ENCODE data around the gene NLGN3. TPM values are rescaled to one million over a fixed set of nuclear protein-coding genes. Genes with fewer than 3 reads are reported as not detected.

Gene NLGN3
- total RNA-seq, 2 experiments from 2014 or later: 0.74 to 0.83 TPM

DNA sequence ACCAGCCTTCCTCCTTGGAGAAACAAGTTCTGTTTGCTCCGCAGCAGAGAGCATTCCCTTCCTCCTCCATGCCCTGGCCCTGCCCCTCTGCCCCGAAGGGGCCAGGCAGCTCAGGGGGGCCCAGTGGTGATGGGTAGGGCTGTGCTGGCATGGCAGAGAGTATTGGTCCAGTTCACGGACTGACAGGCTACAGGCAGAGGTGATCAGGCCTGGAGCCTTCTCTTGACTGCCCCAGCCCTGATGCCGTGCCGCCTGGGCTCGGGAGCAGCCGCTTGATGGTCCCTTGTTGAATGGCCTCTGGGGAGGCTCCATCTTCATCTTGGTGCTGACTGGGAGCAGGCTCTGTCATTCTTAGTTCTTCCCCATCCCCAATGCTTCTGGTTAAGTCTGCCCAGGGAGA is 9.6 kb downstream of the NLGN3 start:
- Mint-ChIP-seq H3K27me3 (ENCODE audit: low read depth) (no peaks in the 10 kb centered on the region), H3K36me3 (ENCODE audit: low read depth) (no peaks in the 10 kb centered on the region), H3K27ac (no peak overlapping the region), H3K4me1 (ENCODE audit: low read depth) (peaks cover 3% of the 10 kb centered on the region), H3K4me3 (no peak overlapping the region), H3K9me3 (ENCODE audit: insufficient read depth) (no peaks in the 10 kb centered on the region)
- DNase-seq (no peak), ATAC-seq (no peak)
- ChIA-PET POLR2A (no interaction called here), CTCF (no interaction called here)

GRCh38 chrX:71154641-71155040 is 10.0 kb downstream of the NLGN3 start:
- peaks cover 7% of the 10 kb centered on the region for H3K4me1 Mint-ChIP-seq (ENCODE audit: low read depth)
- ATAC-seq: no peak
- no peak for DNase-seq
- ChIA-PET CTCF (no interaction called here), POLR2A (no interaction called here)
- H3K9me3 Mint-ChIP-seq (ENCODE audit: insufficient read depth): no peaks in the 10 kb centered on the region
- H3K27ac Mint-ChIP-seq: no peak overlapping the region
- H3K36me3 Mint-ChIP-seq (ENCODE audit: low read depth): no peaks in the 10 kb centered on the region
- no peak overlapping the region for H3K4me3 Mint-ChIP-seq
- H3K27me3 Mint-ChIP-seq (ENCODE audit: low read depth): no peaks in the 10 kb centered on the region

DNA sequence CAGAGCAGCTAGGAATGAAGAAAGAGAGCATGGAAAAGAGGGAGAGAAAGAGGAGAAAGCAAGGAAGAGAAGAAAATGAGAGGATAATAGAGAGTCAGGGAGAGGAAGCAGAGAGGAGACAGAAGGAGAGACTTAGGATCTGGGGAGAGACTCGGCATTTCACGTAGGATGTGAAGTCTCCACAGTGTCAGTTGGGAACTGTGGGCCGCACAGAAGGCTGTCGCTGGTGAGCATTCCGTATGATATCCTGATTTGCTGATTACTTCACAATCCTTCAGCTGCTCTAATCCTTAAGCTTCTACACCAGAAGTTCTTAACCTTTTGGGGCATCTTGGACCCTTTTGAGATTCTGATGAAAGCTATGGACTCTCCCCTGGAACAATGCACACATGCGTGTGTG is 14.0 kb downstream of the NLGN3 start:
- CTCF ChIA-PET: interaction anchor here (0.6 kb wide), 1 partner anchor 86 kb away, joined by 3 read pairs; no protein-coding TSS in a partner anchor
- no peak for DNase-seq
- no peak overlapping the region for H3K27ac Mint-ChIP-seq
- H3K4me1 Mint-ChIP-seq (ENCODE audit: low read depth): peaks cover 7% of the 10 kb centered on the region
- H3K9me3 Mint-ChIP-seq (ENCODE audit: insufficient read depth): no peaks in the 10 kb centered on the region
- POLR2A ChIA-PET: no interaction called here
- ATAC-seq: no peak
- no peaks in the 10 kb centered on the region for H3K27me3 Mint-ChIP-seq (ENCODE audit: low read depth)
- H3K36me3 Mint-ChIP-seq (ENCODE audit: low read depth): peaks cover 2% of the 10 kb centered on the region
- no peak overlapping the region for H3K4me3 Mint-ChIP-seq

- Mint-ChIP-seq H3K9me3 (ENCODE audit: insufficient read depth) (no peaks in the 10 kb centered on the region), H3K4me1 (ENCODE audit: low read depth) (peaks cover 7% of the 10 kb centered on the region), H3K36me3 (ENCODE audit: low read depth) (peaks cover 4% of the 10 kb centered on the region), H3K4me3 (no peak overlapping the region), H3K27ac (no peak overlapping the region), H3K27me3 (ENCODE audit: low read depth) (no peaks in the 10 kb centered on the region)
- no peak for DNase-seq
- ATAC-seq: no peak
- ChIA-PET POLR2A (no interaction called here), CTCF (interaction anchor here (0.6 kb wide), 1 partner anchor 87 kb away, joined by 3 read pairs; no protein-coding TSS in a partner anchor)
Measured at GRCh38 chrX:71159335-71159734, 14.7 kb downstream of the NLGN3 start.

- H3K27ac Mint-ChIP-seq: no peak overlapping the region
Measured at GRCh38 chrX:71160475-71160874, 15.8 kb downstream of the NLGN3 start.

DNA sequence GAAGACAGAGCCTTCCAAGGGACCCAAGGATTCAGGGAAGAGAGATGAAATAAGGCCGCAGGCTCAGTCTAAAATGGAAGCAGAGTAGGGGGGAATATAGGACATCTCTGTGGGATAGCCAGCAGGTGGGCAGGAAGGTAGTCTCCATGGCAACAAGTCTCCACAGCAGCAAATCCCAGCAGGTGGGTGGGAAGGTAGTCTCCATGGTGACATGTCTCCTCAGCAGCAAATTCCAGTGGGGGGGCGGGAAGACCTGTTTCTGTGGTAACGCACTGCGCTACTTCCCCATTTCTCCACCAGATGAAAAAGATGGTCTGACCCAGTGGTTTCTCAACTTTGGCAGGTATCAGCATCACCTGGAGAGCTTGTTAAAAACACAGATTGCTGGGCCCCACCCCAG is 18.3 kb downstream of the NLGN3 start:
- no peaks in the 10 kb centered on the region for H3K27me3 Mint-ChIP-seq (ENCODE audit: low read depth)
- DNase-seq: no peak
- H3K27ac Mint-ChIP-seq: no peak overlapping the region
- peaks cover 4% of the 10 kb centered on the region for H3K36me3 Mint-ChIP-seq (ENCODE audit: low read depth)
- ATAC-seq: no peak
- no peaks in the 10 kb centered on the region for H3K9me3 Mint-ChIP-seq (ENCODE audit: insufficient read depth)
- peaks cover 7% of the 10 kb centered on the region for H3K4me1 Mint-ChIP-seq (ENCODE audit: low read depth)
- ChIA-PET CTCF (interaction anchor here (1.1 kb wide), 1 partner anchor 34 kb away, joined by 3 read pairs; no protein-coding TSS in a partner anchor), POLR2A (no interaction called here)
- H3K4me3 Mint-ChIP-seq: no peak overlapping the region

More at GRCh38 chrX:71160475-71160874, 15.8 kb downstream of the NLGN3 start:
- H3K36me3 Mint-ChIP-seq (ENCODE audit: low read depth): peaks cover 4% of the 10 kb centered on the region
- H3K4me3 Mint-ChIP-seq: no peak overlapping the region
- no peaks in the 10 kb centered on the region for H3K27me3 Mint-ChIP-seq (ENCODE audit: low read depth)
- H3K9me3 Mint-ChIP-seq (ENCODE audit: insufficient read depth): no peaks in the 10 kb centered on the region
- POLR2A ChIA-PET: no interaction called here
- H3K4me1 Mint-ChIP-seq (ENCODE audit: low read depth): peaks cover 7% of the 10 kb centered on the region
- ATAC-seq (no peak), DNase-seq (no peak)
- CTCF ChIA-PET: no interaction called here

DNA sequence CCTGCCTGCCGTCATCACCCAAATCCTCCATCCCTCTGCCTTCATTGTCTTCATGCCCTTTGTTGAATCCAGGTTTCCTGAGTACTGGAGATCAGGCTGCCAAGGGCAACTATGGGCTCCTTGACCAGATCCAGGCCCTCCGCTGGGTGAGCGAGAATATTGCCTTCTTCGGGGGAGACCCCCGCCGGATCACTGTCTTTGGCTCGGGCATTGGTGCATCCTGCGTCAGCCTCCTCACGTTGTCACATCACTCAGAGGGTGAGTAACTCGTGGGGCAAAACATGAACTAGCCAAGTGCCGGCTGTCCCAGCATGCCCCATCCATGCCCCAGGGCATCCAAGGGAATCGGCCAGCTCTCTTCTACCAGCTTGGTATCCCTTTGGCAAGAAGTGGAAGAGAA is 19.4 kb downstream of the NLGN3 start:
- no peaks in the 10 kb centered on the region for H3K9me3 Mint-ChIP-seq (ENCODE audit: insufficient read depth)
- no peak overlapping the region for H3K27ac Mint-ChIP-seq
- ChIA-PET POLR2A (no interaction called here), CTCF (no interaction called here)
- ATAC-seq (no peak), DNase-seq (no peak)
- no peak overlapping the region for H3K4me3 Mint-ChIP-seq
- no peaks in the 10 kb centered on the region for H3K27me3 Mint-ChIP-seq (ENCODE audit: low read depth)
- peaks cover 4% of the 10 kb centered on the region for H3K4me1 Mint-ChIP-seq (ENCODE audit: low read depth)
- H3K36me3 Mint-ChIP-seq (ENCODE audit: low read depth): peaks cover 4% of the 10 kb centered on the region

DNA sequence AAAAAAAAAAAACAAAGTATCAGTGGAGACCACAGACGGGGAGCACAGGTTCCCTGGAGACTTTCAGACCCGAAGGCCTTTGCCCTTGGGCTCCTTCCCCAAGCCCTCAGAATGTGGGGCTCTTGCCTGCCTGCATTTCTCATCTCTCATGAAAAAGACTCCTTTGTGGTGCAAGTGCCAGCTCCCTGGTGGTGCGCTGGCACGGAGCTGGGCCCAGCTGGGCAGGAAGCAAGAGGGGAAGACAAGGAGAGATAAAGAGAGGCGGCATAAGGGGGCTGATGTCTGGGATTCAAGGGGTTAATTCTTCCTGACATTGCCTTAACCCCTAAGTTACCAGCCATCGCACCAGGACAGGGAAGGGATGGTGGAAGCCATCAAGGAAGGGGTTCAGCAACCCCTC is 21.8 kb downstream of the NLGN3 start:
- no peak overlapping the region for H3K4me3 Mint-ChIP-seq
- no peaks in the 10 kb centered on the region for H3K9me3 Mint-ChIP-seq (ENCODE audit: insufficient read depth)
- peaks cover 4% of the 10 kb centered on the region for H3K36me3 Mint-ChIP-seq (ENCODE audit: low read depth)
- H3K27ac Mint-ChIP-seq: no peak overlapping the region
- no peaks in the 10 kb centered on the region for H3K27me3 Mint-ChIP-seq (ENCODE audit: low read depth)
- POLR2A ChIA-PET: no interaction called here
- CTCF ChIA-PET: no interaction called here
- peaks cover 2% of the 10 kb centered on the region for H3K4me1 Mint-ChIP-seq (ENCODE audit: low read depth)
- DNase-seq (no peak), ATAC-seq (no peak)

DNA sequence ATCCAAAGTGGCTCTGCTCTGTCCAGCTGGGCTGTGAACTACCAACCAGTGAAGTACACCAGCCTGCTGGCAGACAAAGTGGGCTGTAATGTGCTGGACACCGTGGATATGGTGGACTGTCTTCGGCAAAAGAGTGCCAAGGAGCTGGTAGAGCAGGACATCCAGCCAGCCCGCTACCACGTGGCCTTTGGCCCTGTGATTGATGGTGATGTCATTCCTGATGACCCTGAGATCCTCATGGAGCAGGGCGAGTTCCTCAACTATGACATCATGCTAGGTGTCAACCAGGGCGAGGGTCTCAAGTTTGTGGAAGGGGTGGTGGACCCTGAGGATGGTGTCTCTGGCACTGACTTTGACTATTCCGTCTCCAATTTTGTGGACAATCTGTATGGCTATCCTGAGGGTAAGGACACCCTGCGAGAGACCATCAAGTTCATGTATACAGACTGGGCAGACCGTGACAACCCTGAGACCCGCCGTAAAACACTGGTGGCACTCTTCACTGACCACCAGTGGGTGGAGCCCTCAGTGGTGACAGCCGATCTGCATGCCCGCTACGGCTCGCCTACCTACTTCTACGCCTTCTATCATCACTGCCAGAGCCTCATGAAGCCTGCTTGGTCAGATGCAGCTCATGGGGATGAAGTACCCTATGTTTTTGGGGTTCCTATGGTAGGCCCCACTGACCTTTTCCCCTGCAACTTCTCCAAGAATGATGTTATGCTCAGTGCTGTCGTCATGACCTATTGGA is 22.6 kb downstream of the NLGN3 start:
- peaks cover 6% of the 10 kb centered on the region for H3K4me1 Mint-ChIP-seq (ENCODE audit: low read depth)
- ATAC-seq (no peak), DNase-seq (no peak)
- H3K27me3 Mint-ChIP-seq (ENCODE audit: low read depth): no peaks in the 10 kb centered on the region
- POLR2A ChIA-PET: no interaction called here
- H3K4me3 Mint-ChIP-seq: no peak overlapping the region
- peaks cover 4% of the 10 kb centered on the region for H3K36me3 Mint-ChIP-seq (ENCODE audit: low read depth)
- no peaks in the 10 kb centered on the region for H3K9me3 Mint-ChIP-seq (ENCODE audit: insufficient read depth)
- CTCF ChIA-PET: no interaction called here
- no peak overlapping the region for H3K27ac Mint-ChIP-seq

DNA sequence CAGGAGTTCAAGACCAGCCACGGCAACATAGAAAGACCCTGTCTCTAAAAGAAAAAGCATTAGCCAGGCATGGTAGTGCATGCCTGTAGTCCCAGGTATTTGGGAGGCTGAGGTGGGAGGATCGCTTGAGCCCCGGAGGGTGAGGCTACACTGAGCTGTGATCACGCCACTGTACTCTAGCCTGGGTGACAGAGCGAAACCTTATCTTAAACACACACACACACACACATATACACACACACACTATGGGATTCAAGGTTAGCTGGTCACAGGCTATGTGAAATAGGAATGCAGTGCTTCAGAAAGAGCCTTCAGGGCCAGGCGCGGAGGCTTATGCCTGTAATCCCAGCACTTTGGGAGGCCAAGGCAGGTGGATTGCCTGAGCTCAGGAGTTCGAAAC is 23.5 kb downstream of the NLGN3 start:
- Mint-ChIP-seq H3K36me3 (ENCODE audit: low read depth) (peaks cover 8% of the 10 kb centered on the region), H3K4me3 (no peak overlapping the region), H3K27ac (no peak overlapping the region), H3K4me1 (ENCODE audit: low read depth) (peaks cover 6% of the 10 kb centered on the region), H3K9me3 (ENCODE audit: insufficient read depth) (no peaks in the 10 kb centered on the region), H3K27me3 (ENCODE audit: low read depth) (no peaks in the 10 kb centered on the region)
- CTCF ChIA-PET: no interaction called here
- POLR2A ChIA-PET: no interaction called here
- no peak for DNase-seq
- ATAC-seq: no peak

DNA sequence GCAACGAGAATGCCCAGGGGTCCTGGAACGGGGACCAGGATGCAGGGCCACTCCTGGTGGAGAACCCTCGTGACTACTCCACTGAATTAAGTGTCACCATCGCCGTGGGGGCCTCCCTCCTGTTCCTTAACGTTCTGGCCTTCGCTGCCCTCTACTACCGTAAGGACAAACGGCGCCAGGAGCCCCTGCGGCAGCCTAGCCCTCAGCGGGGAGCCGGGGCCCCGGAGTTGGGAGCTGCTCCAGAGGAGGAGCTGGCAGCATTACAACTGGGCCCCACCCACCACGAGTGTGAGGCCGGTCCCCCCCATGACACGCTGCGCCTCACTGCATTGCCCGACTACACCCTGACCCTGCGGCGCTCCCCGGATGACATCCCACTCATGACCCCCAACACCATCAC is 24.9 kb downstream of the NLGN3 start:
- no peaks in the 10 kb centered on the region for H3K9me3 Mint-ChIP-seq (ENCODE audit: insufficient read depth)
- peaks cover 17% of the 10 kb centered on the region for H3K36me3 Mint-ChIP-seq (ENCODE audit: low read depth)
- no peak overlapping the region for H3K27ac Mint-ChIP-seq
- CTCF ChIA-PET: no interaction called here
- ATAC-seq (no peak), DNase-seq (no peak)
- H3K4me3 Mint-ChIP-seq: no peak overlapping the region
- peaks cover 6% of the 10 kb centered on the region for H3K4me1 Mint-ChIP-seq (ENCODE audit: low read depth)
- no peaks in the 10 kb centered on the region for H3K27me3 Mint-ChIP-seq (ENCODE audit: low read depth)
- POLR2A ChIA-PET: no interaction called here

DNA sequence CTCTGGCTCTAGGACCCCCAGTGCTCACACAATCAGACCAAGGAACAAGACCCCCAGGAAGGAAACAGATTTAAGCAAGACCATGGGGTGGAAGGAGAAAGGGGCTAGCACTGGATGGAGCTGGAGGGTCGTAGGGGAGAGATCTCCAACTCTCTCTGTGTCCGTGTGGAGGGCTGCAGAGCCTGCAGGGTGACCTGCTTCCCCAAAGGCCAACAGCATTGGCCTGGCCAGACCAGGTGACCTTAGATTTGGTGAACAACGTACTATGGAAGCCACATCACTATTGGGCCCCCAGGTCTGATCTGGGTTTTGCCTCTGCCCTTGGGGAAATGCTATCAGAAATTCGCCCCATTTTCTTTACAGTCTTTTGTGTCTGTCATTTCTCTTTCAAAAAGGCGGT is 26.0 kb downstream of the NLGN3 start:
- Mint-ChIP-seq H3K27ac (no peak overlapping the region), H3K4me3 (no peak overlapping the region), H3K27me3 (ENCODE audit: low read depth) (no peaks in the 10 kb centered on the region), H3K36me3 (ENCODE audit: low read depth) (peaks cover 22% of the 10 kb centered on the region), H3K9me3 (ENCODE audit: insufficient read depth) (no peaks in the 10 kb centered on the region), H3K4me1 (ENCODE audit: low read depth) (peaks cover 6% of the 10 kb centered on the region)
- ChIA-PET CTCF (no interaction called here), POLR2A (no interaction called here)
- DNase-seq (no peak), ATAC-seq (no peak)
